WI38 (cell line): ENCODE measurements around the gene ARHGEF11.

Source experiments
- H3K4me3 ChIP-seq: 2 replicates; pipeline ENCODE4 v1.5.1; 2011; ENCODE audit warnings: low read depth, mild to moderate bottlenecking, control low read depth, low read length
- CTCF ChIP-seq: IDR thresholded peaks from 2 replicates; pipeline ENCODE4 v1.5.1; 2012; ENCODE audit warnings: low read depth, mild to moderate bottlenecking, control low read depth, low read length

ARHGEF11 gene

DNA sequence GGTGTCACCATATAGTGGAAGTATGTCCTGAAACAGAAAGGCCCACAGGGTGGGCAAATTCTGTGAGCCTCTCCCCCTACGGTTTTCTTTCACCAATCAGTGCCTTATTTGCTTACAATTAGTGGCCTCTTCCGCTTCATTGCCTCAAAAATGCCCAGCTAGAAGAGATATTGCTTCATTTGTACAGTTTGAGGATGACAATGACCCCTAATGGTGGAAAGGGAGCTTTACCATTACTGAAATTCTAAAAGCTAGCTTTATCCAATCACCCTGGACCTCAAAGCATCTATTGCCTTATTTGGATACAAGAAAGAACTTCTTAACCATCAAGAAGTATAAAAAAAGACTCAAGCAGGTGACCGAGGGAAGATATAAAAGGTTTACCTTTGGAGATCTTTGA is 75.5 kb downstream of the ARHGEF11 start:
- no peak for TF ChIP-seq CTCF
- no peak overlapping the region for H3K4me3 ChIP-seq

DNA sequence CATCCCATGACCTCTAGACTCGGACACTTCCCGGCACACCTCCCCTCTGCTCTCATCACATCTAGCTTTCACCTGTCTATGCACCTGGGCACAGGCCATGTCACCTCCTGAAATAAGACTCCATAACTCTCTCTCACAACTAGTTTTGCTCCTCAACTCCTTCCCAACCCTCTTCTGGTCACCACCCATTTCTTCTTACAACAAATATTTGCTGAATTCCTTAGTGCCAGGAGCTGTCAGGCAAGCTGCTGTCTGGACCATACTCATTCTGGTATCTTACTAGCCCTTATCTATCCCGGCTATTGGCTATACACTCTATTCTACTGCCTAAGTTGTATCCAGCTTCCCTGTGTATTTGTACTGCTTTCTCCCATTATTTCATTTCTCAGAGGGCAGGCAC is 76.0 kb downstream of the ARHGEF11 start:
- no peak for TF ChIP-seq CTCF
- H3K4me3 ChIP-seq = no peak overlapping the region

GRCh38 chr1:156964441-156964840 is 81.1 kb downstream of the ARHGEF11 start:
- TF ChIP-seq CTCF = no peak
- H3K4me3 ChIP-seq = no peak overlapping the region

GRCh38 chr1:156963621-156964020 is 81.9 kb downstream of the ARHGEF11 start:
- H3K4me3 ChIP-seq = no peak overlapping the region
- no peak for TF ChIP-seq CTCF

DNA sequence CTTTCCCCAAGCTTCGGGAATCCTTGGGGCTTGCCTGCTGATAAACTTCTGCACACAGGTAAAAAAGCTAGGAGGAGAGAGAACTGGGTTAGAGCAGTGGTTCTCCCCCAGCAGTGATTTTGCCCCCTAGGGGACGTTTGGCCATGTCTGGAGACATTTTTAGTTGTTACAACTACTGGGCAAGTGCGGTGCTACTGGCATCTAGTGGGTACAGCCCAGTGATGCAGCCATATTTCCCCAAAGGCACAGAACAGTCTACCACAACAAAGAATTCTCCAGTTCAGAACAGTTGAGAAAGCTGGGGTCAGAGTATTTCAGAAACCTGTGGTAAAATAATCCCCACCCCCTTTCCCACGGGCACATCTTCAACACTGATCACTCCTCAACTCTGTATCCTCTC is 83.8 kb downstream of the ARHGEF11 start:
- no peak overlapping the region for H3K4me3 ChIP-seq
- TF ChIP-seq CTCF = no peak

GRCh38 chr1:156959925-156960324 is 85.6 kb downstream of the ARHGEF11 start:
- no peak for TF ChIP-seq CTCF
- H3K4me3 ChIP-seq = no peak overlapping the region

- no peak for TF ChIP-seq CTCF
Measured at GRCh38 chr1:156959414-156959813, 86.1 kb downstream of the ARHGEF11 start.

More at GRCh38 chr1:156959414-156959813, 86.1 kb downstream of the ARHGEF11 start:
- no peak overlapping the region for H3K4me3 ChIP-seq
